HG02759 (cell line): ENCODE results near the gene NEK9.
"Not testable (repeated sequence)": the region's sequence is repeated elsewhere in the genome, so short reads cannot be mapped to it uniquely, and the experiment has no call there.

Experiments used
- ATAC-seq: cut with Tn5 transposase; IDR thresholded peaks from one replicate; pipeline ENCODE4 v1.9.1; 2021; ENCODE audit warnings: mild to moderate bottlenecking, moderate library complexity; ENCODE audit not compliant: unreplicated experiment

NEK9 gene

DNA sequence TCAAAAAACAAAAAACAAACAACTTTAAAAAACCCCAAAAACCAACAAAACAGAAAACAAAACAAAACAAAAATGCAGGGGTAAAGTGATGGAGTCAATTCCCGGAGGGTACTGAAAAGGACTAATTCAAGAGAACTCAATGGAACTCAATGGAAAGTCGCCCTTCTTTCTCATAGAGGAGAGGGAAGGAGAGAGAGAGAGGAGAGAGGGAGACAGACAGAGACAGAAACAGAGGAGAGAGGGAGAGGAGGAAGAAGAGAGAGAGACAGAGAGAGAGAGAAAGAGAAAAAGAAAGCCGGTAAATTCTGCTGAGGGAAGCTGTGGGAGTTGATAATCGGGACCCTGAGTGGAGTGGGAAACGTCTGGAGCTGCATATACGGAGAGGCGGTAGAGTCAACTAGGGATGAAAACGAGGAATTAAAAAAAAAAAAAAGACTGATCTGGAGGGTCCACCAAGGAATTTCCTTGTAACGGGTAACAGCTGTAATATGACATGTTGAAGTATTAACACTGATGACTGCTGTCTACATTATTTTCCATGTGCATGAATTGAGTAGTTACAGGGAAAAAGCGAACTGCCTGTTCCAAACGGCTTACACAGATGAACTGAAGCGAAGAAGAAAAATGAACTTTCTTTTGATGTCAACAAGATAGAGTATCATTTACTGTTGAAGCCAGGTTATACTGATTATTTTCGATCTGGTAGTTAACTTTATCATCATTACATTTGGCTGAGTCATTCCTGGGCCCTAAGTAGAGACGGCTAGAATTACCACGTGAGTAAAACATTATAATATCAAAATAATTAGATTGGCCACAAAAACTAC, 58.3 kb downstream of the NEK9 start:
- no peak for ATAC-seq

DNA sequence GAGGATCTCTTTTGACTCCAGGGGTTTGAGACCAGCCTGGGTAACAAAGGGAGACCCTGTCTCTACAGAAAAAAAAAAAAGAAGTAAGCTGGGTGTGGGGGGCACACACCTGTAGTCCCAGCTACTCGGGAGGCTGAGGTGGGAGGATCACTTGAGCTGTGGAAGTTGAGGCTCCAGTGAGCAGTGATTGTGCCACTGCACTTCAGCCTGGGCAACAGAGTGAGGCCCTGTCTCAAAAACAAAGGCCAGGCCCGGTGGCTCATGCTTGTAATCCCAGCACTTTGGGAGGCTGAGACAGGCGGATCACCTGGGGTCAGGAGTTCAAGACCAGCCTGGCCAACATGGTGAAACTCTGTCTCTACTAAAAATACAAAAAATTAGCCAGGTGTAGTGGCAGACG, 59.1 kb downstream of the NEK9 start:
- not testable (repeated sequence) for ATAC-seq

DNA sequence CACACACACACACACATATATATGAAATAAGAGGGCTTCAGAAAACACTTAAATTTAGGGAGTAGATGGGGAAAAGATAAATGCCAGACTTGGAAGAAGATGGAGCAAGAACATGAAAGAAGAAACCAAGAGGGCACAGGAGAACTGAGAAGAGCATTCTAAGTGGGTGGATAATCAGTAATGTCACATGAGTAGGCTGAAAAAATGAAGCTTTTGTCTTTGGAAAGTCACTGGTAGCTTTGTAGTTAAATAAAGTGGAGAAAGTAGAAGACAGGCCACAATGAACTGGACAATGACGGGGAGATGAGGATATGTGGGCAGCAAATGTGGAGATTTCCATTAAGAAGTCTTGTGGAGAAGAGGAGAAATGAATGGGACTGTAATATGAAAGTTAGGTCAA, 59.6 kb downstream of the NEK9 start:
- no peak for ATAC-seq

DNA sequence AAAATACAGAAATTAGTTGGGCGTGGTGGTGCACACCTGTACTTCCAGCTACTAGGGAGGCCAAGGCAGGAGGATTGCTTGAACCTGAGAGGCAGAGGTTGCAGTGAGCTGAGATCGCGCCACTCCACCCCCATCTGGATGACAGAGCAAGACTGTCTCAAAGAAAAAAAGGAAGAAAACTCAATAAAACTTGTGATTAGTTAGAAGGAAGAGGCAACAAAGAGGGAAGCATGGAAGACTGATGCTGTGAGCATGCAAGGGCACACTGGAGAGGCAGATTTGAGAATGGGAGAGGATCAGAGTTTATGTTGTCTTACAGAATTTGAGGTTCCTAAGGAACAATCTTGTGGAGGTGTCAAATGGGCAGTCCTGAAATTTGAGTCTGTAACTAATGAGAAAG, 60.2 kb downstream of the NEK9 start:
- ATAC-seq: no peak

DNA sequence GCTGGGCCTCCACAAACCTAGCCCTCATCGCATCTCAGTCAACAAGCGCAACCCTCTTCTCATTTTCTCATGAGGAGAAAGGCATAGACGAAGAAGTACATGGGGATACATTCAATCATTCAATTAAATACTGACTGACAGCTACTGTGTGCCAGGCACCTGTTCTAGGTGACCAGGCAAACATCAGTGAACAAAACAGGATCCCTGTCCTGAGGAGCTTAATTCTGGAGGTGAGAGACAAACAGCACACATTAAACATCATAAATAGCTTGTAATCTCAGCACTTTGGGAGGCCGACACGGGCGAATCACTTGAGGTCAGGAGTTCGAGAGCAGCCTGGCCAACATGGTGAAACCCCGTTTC, 62.7 kb downstream of the NEK9 start:
- peak; percentile 22 for ATAC-seq

DNA sequence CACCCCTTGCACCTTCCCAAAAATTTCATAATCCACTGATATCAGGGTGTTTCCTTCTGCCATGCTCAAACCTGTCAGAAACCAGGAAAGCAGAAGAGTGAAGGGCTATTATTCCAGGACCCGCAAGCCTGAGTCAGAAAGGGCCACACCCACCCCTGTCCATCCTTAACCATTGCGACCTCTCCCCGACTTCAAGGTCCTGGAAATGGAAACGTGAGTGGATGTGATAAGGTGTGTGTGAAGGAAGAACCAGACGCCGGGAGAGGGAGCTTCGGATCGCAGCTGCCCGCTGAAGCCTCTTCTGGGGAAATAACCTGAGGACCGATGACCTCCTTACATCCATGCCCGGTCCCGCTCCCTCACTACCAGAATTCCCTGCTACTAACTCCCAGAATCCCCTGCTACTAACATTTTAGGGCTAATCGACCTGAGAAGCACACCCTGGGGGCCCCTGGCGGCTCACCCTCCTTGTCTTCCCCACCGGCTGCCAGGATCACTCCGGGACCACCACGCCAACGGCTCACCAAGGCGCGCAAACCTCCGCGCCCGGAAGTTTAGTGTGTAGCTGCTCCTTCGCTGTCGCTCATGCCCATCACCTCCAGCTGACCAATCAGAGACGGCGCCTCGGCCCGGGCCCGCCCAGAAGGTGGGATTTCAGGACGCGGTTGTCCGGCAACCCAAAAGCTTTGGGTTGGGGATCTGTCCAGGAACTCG, 63.2 kb downstream of the NEK9 start, which contains the start of gene ACYP1:
ACYP1 (minus strand) TSS at position 534 of the 714 bp plus-strand sequence; CDS start at position 63, 471 bp downstream.
- ATAC-seq: peak; percentile 98

DNA sequence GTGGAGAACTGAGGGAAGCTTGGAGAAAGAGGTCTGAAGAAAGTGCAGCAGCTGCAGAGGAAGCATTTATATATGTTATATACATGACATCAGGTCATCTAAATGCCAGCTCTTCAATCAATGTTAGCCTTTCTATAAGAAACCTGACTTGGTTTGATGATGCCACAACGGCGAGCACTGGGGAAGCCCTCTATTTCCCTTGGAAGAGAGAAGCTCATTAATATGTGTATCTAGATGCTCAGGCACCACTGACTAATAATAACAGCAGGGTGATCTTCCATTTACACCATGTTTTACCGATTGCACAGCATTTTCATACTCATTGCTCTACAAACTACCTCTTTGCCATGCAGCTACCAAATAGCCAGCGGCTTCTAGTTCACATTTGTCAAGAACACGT, 63.8 kb downstream of the NEK9 start:
- no peak for ATAC-seq

DNA sequence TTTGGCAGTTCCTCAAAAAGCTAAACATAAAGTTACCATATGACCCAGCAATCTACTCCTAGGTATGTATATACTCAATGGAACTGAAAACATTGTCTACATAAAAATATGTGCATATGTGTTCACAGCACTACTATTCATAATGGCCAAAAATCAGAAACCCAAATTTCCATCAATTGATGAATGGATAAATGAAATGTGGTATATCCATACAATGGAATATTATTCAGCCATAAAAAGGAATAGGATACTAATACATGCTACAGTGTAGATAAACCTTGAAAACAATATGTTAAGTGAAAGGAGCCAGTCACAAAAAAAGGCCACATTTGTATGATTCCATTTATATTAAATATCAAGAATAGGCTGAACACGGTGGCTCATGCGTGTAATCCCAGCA, 66.4 kb downstream of the NEK9 start:
- no peak for ATAC-seq

DNA sequence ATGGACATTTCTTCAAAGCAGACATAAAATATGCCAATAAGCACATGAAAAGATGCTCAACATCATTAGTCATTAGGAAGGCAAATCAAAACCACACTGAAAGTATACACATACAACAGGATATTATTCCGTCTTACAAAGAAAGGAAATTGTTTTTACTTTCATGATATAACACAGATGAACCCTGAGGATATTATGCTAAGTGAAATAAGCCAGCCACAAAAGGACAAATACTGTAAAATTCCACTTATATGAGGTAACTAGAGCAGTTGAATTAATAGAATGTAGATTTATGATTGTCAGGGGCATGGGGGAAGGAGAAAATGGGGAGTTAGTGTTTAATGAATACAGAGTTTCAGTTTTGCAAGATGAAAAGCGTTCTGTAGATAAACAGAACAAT, 67.2 kb downstream of the NEK9 start:
- ATAC-seq: no peak

DNA sequence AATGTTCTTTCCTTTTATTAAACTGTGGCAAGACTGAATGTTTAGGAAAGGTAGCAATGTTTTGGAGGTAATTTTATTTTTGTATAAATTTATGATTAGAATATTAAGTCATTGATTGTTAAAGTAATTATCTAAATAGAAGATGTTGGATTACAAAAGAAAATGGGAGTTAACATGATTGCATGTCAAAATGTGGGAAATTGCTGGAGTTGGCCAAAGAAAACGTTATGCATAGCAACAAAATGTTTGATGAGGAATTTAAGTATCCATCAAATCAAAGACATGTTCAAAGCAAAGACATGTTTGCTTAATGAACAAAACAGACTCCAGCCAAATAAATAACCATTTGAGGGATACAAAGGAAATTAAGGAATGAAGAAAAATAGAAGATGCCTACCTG, 72.4 kb downstream of the NEK9 start:
- ATAC-seq: no peak

DNA sequence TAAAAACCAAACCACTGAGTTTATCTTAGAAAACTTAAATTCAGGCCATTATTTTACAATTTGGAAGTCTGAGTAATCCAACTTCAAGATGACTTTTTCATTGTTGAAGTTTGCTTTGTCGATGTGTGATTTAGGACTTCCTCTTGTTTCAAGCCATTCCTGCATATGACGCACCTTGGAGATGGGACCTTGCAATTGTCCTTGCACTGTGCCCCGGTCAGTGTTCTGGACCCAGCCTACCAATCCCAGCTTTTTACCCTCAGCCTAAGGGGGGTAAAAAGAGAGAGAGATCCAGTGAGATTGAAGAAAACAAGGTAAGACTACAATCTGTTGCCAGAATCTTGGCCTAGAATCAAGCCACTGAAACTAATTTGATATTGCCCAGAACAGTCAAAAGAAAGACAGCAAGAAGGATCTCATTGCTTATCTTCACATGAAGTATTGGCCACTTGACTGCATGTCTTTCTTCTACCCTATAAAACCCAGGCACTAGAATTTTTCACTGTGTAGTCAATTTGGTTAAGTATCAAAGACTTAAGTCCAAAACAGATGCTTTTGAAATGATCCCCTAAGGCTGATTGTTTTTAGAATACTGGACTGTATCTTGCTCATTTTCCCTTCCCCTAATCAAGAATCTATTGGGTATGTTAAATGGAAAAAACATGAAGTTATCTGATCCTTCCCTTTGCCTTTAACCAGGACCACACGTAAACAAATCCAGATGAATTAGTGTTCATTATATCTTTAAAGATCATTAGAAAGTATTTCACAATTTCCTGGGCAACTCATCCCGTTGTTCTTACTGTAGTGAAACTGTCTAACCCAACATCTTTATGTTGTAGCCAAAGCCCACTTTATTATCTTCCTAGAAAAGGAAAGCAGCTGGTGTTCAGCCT, 73.2 kb downstream of the NEK9 start:
- ATAC-seq: no peak

DNA sequence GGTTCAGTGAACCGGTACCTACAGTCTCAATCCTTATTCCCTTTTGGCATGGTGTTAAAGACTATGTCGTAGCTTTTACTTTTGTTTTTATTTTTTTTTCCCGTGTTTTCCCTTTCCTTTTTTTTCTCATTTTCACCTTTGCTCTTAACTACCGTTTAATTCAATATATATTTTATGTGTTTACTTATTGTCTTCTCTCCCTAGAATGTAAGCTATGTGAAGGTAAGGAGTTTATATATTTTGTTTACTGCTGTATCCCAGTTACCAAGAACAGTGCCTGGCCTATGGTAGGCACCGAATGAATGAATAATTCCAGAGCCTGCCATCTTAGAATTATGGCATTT, 75.3 kb downstream of the NEK9 start:
- no peak for ATAC-seq

DNA sequence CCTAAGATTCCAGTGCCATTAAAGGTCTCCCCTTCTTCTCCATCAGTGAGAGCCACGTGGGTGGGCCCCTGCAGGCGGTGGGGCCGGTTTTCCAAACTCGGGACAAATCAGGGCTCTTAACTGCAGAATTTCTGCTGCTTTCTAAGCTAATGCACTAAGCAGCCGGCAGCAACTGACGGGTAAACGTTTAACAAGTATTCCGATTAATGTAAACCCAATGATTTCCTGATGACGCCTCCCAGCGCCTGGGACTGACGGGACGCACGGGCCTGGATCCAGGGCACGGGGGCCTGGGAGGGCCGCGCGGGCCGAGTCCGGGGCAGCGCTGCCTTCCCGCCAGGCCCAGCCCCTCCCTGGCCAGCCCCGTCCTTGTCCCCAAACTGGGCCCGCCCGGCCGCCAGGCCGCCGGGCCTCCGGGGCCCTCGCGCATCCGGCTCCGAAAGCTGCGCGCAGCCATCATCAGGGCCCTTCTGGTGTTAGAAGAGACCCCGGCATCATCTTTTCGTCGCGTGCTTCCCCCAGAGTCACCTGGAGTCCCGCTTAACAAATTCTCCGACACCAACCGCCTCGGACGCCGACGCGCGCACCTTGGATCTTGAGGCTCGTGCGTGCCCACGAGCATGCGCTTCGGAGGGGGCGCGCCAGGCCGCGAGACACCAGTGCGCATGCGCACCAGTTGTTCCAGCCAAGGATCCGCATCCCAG, 75.8 kb downstream of the NEK9 start, which contains the start of gene MLH3:
MLH3 (minus strand) TSS at position 616 of the 704 bp plus-strand sequence. CDS start 1,812 bp downstream, outside the sequence.
- peak; percentile 83 for ATAC-seq

DNA sequence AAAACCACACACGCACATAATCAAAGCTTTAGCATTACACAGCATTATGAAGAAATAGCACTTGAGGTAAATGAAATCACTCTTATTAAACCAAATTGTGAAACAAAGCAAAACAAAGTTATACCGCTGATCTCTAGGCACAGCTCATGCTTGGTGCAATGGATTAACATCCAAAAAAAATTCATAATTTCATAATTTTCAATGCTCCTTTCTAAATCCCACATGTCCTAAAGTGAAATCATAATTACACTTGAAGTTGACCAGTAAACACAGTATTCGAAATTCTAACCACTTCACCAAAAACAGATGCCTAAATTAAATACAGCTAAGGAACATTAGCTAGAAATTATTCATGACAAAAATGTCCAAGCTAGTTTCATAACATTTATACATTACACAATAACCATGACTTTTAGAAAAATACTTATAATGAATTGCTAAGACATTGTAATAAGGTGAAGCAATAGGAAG, 77.1 kb downstream of the NEK9 start:
- no peak for ATAC-seq

DNA sequence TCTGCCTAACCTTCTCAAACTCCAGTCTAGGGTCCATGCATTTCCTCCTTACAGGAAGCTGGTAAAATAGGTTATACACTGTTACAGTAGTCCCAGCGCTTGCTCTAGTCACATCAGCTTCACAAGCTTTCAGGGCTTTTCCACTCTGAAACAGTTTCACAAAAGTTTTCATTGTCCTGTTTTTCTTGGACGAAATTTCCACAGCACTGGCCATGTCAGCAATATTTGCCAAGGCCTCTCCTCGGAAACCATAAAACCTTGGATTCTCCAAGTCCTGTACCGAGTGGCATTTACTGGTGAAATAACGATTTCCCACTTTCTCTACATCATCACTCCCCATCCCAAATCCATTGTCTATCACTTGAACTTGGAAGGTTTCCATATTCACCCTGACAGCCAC, 77.7 kb downstream of the NEK9 start:
- no peak for ATAC-seq

DNA sequence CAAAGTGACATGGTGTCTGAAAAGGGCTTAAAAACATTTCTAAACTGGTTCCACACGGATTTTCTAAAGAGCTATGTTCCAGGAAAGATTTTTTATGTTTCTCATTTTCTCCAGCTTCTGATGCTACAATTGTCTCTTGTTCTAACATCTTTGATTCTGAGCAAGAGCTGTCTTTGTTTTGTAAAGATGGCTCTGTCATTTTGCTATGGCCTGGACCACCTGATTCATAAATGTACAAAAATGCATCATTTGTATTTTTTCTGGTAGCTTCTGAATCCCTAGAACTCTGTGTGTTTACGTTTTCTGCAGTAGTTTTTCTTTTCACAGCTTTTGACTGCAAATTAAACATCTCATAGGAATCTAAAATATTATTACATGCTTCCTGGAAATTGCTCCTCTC, 78.7 kb downstream of the NEK9 start:
- no peak for ATAC-seq

DNA sequence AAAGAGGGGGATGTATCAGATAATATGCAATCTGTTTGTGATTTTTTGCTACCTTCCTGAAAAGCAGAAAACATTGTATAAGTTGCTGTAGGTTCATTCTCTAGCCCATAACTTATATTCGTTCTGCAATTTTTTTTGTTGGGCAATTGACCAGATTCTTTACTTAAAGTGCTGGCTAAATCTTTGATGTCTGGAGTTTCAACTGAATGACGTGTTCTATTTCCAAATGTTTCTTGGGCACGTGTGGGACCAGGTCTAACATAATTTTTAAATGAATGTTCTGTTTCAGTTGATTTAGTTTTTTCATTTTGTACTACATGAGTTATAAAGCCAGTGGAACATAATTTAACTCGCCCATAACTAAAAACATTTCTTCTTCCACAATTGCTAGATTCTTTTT, 79.3 kb downstream of the NEK9 start:
- no peak for ATAC-seq

DNA sequence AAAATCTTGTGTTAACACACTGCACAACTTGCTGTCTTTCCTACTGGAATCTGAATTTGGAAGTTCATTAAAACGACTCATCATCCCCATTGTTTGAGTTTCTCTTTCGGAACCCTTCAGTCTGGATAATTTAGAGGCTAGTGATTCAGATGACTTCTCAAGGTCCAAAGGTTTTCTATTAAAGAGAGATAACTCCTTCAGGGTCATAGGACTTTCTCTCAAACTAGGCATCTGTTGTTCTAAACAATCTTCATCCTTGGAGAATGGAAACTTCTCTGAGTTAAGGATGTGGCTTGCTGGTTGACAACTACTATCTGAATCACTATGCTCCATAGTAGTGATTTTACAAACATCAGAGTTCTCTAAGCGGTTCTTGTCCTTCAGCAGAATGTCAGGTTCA, 79.9 kb downstream of the NEK9 start:
- no peak for ATAC-seq

DNA sequence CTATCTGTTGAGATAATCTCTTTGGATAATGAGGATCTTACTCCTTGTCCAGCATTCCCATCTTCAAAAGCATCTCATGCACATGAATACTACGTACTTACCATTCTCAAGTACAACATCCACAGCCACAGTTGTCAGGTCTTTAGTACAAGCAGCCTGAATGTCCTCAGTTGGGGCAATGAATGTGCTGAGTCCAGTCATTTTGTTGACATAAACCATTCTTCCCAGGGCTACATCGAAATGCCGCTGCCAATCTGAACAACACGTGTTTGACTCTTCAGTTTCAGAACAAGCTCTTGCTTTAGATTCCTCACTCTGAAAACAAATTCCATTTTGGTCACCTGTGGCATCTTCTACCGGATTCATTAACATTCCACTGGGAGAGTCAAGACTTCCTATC, 80.6 kb downstream of the NEK9 start:
- ATAC-seq: no peak

DNA sequence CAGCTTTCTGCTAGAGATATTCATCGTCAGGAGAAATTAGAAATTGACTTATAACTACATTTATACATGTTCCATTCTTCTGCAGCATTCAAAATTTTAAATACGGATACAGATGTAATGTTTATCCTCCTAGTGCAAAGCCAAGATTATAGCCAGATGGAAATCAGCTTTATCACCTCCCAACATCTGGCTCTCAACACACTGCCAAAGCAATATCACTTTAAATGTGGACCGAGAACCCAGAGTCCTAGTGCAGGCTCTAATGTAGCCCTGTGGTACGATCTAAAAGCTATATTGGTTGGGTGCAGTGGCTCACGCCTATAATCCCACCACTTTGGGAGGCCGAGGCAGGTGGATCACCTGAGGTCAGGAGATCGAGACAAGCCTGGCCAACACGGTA, 82.1 kb downstream of the NEK9 start:
- no peak for ATAC-seq

DNA sequence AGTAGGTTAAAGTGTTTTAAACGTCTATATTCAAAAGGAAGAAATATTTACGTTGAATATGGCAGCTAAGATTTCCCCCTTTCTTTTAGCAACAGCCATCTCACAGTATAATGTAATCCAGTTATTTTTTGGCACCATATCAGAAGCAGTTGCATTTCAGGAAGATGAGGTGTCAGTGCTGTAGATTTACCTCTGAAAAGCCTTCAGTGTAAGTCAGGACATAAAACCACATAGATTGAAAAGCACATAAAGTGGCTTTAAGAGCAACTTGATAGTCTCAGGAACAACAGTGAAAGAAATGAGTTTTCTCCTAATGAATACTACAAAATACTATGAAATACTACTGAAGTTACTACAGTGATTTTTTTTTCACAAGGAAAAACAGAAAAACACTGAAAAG, 82.5 kb downstream of the NEK9 start:
- ATAC-seq: no peak
